WTC11 (cell line): Measurements from ENCODE around the gene LCN12. TPM values are rescaled to one million over a fixed set of nuclear protein-coding genes. Genes with fewer than 3 reads are reported as not detected.

Experiments
- ATAC-seq: fragments of 200-7000 bp; cut with Tn5 transposase; 2 replicates; pipeline ENCODE4 v1.10.0; 2021; ENCODE audit warnings: mild to moderate bottlenecking, moderate library complexity
- CTCF ChIA-PET: fragments of 300-600 bp; sonication (Branson Sonifier 250); formaldehyde crosslinking; loops from one replicate; lab custom pipeline; 2021; ENCODE audit warnings: antibody characterized with exemption; lab: Charles Lee
- POLR2A ChIA-PET: fragments of 350-600 bp; sonication (Branson Sonifier 250); formaldehyde crosslinking; loops from one replicate; lab custom pipeline; 2021; ENCODE audit warnings: antibody characterized with exemption; lab: Charles Lee
- DNase-seq: peaks from one replicate; pipeline ENCODE4 v3.0.0; 2021; ENCODE audit warnings: low spot score
- H3K27ac Mint-ChIP-seq: 2 replicates; pipeline ENCODE4 v1.8.0; 2021; ENCODE audit warnings: mixed read lengths
- H3K27me3 Mint-ChIP-seq: 2 replicates; pipeline ENCODE4 v1.8.0; 2021; ENCODE audit warnings: low read depth, mild to moderate bottlenecking, moderate library complexity, mixed read lengths
- H3K36me3 Mint-ChIP-seq: 2 replicates; pipeline ENCODE4 v1.8.0; 2021; ENCODE audit warnings: mixed read lengths
- H3K4me1 Mint-ChIP-seq: 2 replicates; pipeline ENCODE4 v1.8.0; 2022; ENCODE audit warnings: mixed read lengths
- H3K4me3 Mint-ChIP-seq: 2 replicates; pipeline ENCODE4 v1.8.0; 2021; ENCODE audit warnings: mild to moderate bottlenecking, moderate library complexity, mixed read lengths
- H3K9me3 Mint-ChIP-seq: 2 replicates; pipeline ENCODE4 v1.8.0; 2021; ENCODE audit warnings: mixed read lengths
- CREB1 ChIP-seq: sonication (generic); formaldehyde crosslinking; IDR thresholded peaks from 2 replicates; pipeline ENCODE4 v1.8.0; 2023; ENCODE audit warnings: mild to moderate bottlenecking, missing genetic modification reagents
- CREM ChIP-seq: sonication (generic); formaldehyde crosslinking; IDR thresholded peaks from 2 replicates; pipeline ENCODE4 v1.8.1; 2022; ENCODE audit warnings: mild to moderate bottlenecking, missing genetic modification reagents, moderate library complexity
- EMX1 ChIP-seq: fragments of 250-450 bp; sonication (Bioruptor Pico); IDR thresholded peaks from 2 replicates; pipeline ENCODE4 v1.8.0; 2021; ENCODE audit warnings: mild to moderate bottlenecking
- FOXJ3 ChIP-seq: sonication (generic); formaldehyde crosslinking; IDR thresholded peaks from 2 replicates; pipeline ENCODE4 v1.9.0; 2021; ENCODE audit warnings: missing genetic modification reagents, mild to moderate bottlenecking, borderline replicate concordance
- FOXK1 ChIP-seq: sonication (generic); formaldehyde crosslinking; IDR thresholded peaks from 2 replicates; pipeline ENCODE4 v1.8.0; 2022; ENCODE audit warnings: mild to moderate bottlenecking, moderate library complexity, missing genetic modification reagents
- HMGXB4 ChIP-seq: sonication (generic); formaldehyde crosslinking; IDR thresholded peaks from 2 replicates; pipeline ENCODE4 v1.8.1; 2023; ENCODE audit warnings: mild to moderate bottlenecking, moderate library complexity, missing genetic modification reagents
- KAT7 ChIP-seq: sonication (generic); formaldehyde crosslinking; IDR thresholded peaks from 2 replicates; pipeline ENCODE4 v1.8.1; 2023; ENCODE audit warnings: missing genetic modification reagents, mild to moderate bottlenecking, borderline replicate concordance
- MXD4 ChIP-seq: fragments of 250-450 bp; sonication (Bioruptor Pico); IDR thresholded peaks from 2 replicates; pipeline ENCODE4 v1.8.0; 2021; ENCODE audit warnings: mild to moderate bottlenecking, moderate library complexity, borderline replicate concordance
- NFATC4 ChIP-seq: fragments of 250-450 bp; sonication (Bioruptor Pico); IDR thresholded peaks from 2 replicates; pipeline ENCODE4 v1.9.0; 2021; ENCODE audit warnings: mild to moderate bottlenecking
- NFE2L1 ChIP-seq: sonication (generic); formaldehyde crosslinking; IDR thresholded peaks from 2 replicates; pipeline ENCODE4 v1.8.1; 2023; ENCODE audit warnings: missing genetic modification reagents
- PRRX2 ChIP-seq: fragments of 250-450 bp; sonication (Bioruptor Pico); IDR thresholded peaks from 2 replicates; pipeline ENCODE4 v1.8.0; 2021; ENCODE audit warnings: mild to moderate bottlenecking
- SP1 ChIP-seq: sonication (generic); formaldehyde crosslinking; conservative IDR thresholded peaks from 2 replicates; pipeline ENCODE4 v1.8.1; 2022; ENCODE audit warnings: missing genetic modification reagents
- ZBTB43 ChIP-seq: sonication (generic); formaldehyde crosslinking; IDR thresholded peaks from 2 replicates; pipeline ENCODE4 v1.8.1; 2023; ENCODE audit warnings: mild to moderate bottlenecking, missing genetic modification reagents
- ZNF138 ChIP-seq: sonication (generic); formaldehyde crosslinking; conservative IDR thresholded peaks from 2 replicates; pipeline ENCODE4 v1.8.1; 2022; ENCODE audit warnings: mild to moderate bottlenecking, moderate library complexity, missing genetic modification reagents
- ZNF232 ChIP-seq: sonication (generic); formaldehyde crosslinking; IDR thresholded peaks from 2 replicates; pipeline ENCODE4 v1.8.0; 2022; ENCODE audit warnings: mild to moderate bottlenecking, missing genetic modification reagents
- ZNF263 ChIP-seq: sonication (generic); formaldehyde crosslinking; IDR thresholded peaks from 2 replicates; pipeline ENCODE4 v1.8.1; 2022; ENCODE audit warnings: low read depth, mild to moderate bottlenecking, moderate library complexity, missing genetic modification reagents
- ZNF416 ChIP-seq: fragments of 250-450 bp; sonication (Bioruptor Pico); IDR thresholded peaks from 2 replicates; pipeline ENCODE4 v1.9.0; 2021; ENCODE audit warnings: mild to moderate bottlenecking, inconsistent platforms
- ZNF425 ChIP-seq: fragments of 250-450 bp; sonication (Bioruptor Pico); conservative IDR thresholded peaks from 2 replicates; pipeline ENCODE4 v1.9.0; 2021; ENCODE audit warnings: mild to moderate bottlenecking
- total RNA-seq: library from RNA; stranded (reverse); gene quantifications from 3 replicates; pipeline ENCODE4 v1.2.3, GENCODE V29; 2021
- TF ChIP-seq, protein P1 (sequence below): sonication (generic); formaldehyde crosslinking; IDR thresholded peaks from 2 replicates; pipeline ENCODE4 v1.8.1; 2022; ENCODE audit warnings: mild to moderate bottlenecking, missing genetic modification reagents, moderate library complexity, borderline replicate concordance

The LCN12 gene
- total RNA-seq, 1 experiment from 2014 or later = 1.9 TPM

DNA sequence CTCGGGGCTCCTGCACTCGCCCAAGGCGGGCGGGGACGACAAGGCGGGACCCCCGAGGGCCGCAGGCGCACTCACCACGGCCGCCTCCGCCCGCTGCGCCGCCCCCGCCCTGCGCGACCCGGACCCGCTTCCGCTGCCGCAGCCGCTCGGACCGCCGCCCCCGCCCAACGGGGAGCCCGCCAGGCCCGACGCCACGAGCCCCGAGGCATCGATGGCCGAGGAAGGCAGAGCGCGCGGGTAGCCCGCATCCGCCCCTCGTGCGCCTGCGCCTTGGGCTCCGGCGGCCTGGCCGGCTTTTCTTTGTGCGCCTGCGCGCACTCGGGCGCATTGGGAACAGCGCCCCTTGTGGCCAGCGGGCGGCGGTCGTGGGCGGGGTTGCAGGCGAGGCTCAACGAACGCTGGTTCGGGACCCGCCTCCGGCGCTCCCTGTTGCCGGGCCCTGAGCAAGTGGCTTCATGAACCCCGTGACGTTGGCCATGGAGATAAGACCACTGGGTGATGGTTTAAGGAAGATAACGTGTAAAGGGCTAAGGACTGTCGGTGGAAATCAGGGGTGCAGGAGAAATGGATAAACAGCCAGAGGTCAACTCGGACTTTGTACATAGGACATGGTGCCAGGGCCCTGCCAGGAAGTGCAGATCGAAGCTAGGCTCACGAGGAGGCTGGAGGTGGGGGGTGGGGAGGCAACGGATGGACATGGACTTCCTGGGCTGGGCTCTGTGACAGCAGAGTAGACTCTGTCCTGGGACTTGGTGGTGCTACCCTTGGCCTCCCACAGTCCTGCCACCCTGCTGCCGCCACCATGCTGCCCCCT lies 7.3 kb upstream of the LCN12 start, which contains the start of the genes C8G and FBXW5 (continued):
- TF ChIP-seq CREM (CRISPR knock-in tag) (no peak; the same call in none of the 2 replicates), HMGXB4 (CRISPR knock-in tag) (peak; percentile 53; the same call in 1 of the 2 replicates), ZNF232 (CRISPR knock-in tag) (no peak), FOXK1 (peak; percentile 36; the same call in 1 of the 2 replicates)

GRCh38 chr9:136945333-136946227 lies 6.5 kb upstream of the LCN12 start:
- no peak for DNase-seq
- CTCF ChIA-PET = interaction anchor here (0.6 to 8.7 kb wide), 8 partner anchors 9 to 389 kb away, joined by 3 to 151 read pairs (median 4); partner anchors contain the start of genes MAN1B1 and NPDC1
- H3K4me3 Mint-ChIP-seq = no peak overlapping the region
- no peak for ATAC-seq
- H3K27ac Mint-ChIP-seq = no peak overlapping the region
- peaks cover 10% of the 10 kb centered on the region for H3K4me1 Mint-ChIP-seq
- POLR2A ChIA-PET = interaction anchor here (0.6 to 1.0 kb wide), 2 partner anchors 80 to 145 kb away, joined by 3 to 5 read pairs; no protein-coding TSS in a partner anchor
- H3K27me3 Mint-ChIP-seq = no peaks in the 10 kb centered on the region
- peaks cover 7% of the 10 kb centered on the region; the same call in 1 of the 2 replicates for H3K36me3 Mint-ChIP-seq
- no peaks in the 10 kb centered on the region for H3K9me3 Mint-ChIP-seq
- TF ChIP-seq, protein P1, sequence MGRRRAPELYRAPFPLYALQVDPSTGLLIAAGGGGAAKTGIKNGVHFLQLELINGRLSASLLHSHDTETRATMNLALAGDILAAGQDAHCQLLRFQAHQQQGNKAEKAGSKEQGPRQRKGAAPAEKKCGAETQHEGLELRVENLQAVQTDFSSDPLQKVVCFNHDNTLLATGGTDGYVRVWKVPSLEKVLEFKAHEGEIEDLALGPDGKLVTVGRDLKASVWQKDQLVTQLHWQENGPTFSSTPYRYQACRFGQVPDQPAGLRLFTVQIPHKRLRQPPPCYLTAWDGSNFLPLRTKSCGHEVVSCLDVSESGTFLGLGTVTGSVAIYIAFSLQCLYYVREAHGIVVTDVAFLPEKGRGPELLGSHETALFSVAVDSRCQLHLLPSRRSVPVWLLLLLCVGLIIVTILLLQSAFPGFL (CRISPR knock-in tag) = no peak
- TF ChIP-seq SP1 (no peak), KAT7 (CRISPR knock-in tag) (no peak), ZNF425 (CRISPR knock-in tag) (no peak), FOXJ3 (CRISPR knock-in tag) (no peak), PRRX2 (CRISPR knock-in tag) (no peak), CREB1 (CRISPR knock-in tag) (no peak), FOXK1 (no peak), ZNF416 (CRISPR knock-in tag) (no peak)

DNA sequence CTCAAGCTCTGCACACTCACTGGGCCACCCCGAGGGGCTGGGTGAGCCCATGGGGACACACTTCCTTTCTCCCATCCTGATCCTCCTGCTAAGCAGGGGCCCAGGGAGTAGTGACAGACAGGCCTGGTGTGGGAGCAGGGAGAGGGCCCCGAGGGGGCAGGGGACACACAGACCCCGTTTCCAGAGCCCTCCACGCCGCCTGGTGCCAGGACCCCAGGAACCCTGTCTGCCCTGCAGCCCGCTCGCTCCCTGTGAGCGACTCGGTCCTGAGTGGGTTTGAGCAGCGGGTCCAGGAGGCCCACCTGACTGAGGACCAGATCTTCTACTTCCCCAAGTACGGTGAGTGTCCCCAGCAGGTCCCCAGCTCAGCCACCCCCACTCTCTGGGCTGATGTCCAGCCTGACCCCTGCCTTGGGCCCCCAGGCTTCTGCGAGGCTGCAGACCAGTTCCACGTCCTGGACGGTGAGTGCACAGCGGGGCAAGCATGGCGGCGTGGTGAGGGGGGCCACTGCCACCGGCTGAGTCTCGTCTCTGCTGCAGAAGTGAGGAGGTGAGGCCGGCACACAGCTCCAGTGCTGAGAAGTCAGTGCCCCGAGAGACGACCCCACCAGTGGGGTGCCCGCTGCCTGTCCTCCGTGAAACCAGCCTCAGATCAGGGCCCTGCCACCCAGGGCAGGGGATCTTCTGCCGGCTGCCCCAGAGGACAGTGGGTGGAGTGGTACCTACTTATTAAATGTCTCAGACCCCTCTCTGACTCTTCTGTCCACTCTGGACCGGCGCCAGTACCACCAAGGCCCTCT lies 5.6 kb upstream of the LCN12 start:
- H3K4me1 Mint-ChIP-seq = peaks cover 10% of the 10 kb centered on the region
- peaks cover 4% of the 10 kb centered on the region; the same call in 1 of the 2 replicates for H3K36me3 Mint-ChIP-seq
- no peaks in the 10 kb centered on the region for H3K27me3 Mint-ChIP-seq
- ATAC-seq (no peak), DNase-seq (no peak)
- no peak overlapping the region for H3K27ac Mint-ChIP-seq
- no peaks in the 10 kb centered on the region for H3K9me3 Mint-ChIP-seq
- ChIA-PET POLR2A (interaction anchor here (1.0 kb wide), 1 partner anchor 146 kb away, joined by 5 read pairs; no protein-coding TSS in a partner anchor), CTCF (interaction anchor here (1.5 to 8.7 kb wide), 8 partner anchors 29 to 118 kb away, joined by 3 to 151 read pairs (median 25); partner anchors contain the start of genes ABCA2, AJM1, PAXX and PTGDS)
- TF ChIP-seq ZNF138 (CRISPR knock-in tag) (no peak), ZBTB43 (CRISPR knock-in tag) (no peak), NFE2L1 (CRISPR knock-in tag) (no peak), ZNF232 (CRISPR knock-in tag) (no peak), EMX1 (CRISPR knock-in tag) (no peak), NFATC4 (no peak), PRRX2 (CRISPR knock-in tag) (no peak), ZNF263 (no peak), MXD4 (no peak)
- H3K4me3 Mint-ChIP-seq = no peak overlapping the region
